ENCODE measurements around the gene CASP10. TPM values are rescaled to one million over a fixed set of nuclear protein-coding genes. Genes with fewer than 3 reads are reported as not detected.
A peak's percentile ranks its signal among the peaks of the same experiment; 100 is the strongest.

The CASP10 gene
- total and polyA plus RNA-seq, 3 experiments from 2014 or later = 6.7 to 8.1 (median 7.3) TPM

- no peaks in the 10 kb centered on the region for H3K9me3 ChIP-seq (ENCODE audit: low read length)
- Mint-ChIP-seq H3K9me3 (no peaks in the 10 kb centered on the region), H3K27ac (peak overlapping the region; percentile 62 to 97 (median 91)), H3K4me1 (peaks cover 62 to 85% (median 78%) of the 10 kb centered on the region in 3 donors), H3K36me3 (peaks cover 4 to 42% (median 11%) of the 10 kb centered on the region in 3 donors), H3K27me3 (no peaks in the 10 kb centered on the region), H3K4me3 (peak overlapping the region; percentile 11 to 79 (median 63))
- peak overlapping the region; percentile 4 for H3K4me3 ChIP-seq (ENCODE audit: low read length)
- peak in 2 of 5 donors; percentile 26 to 62 for DNase-seq
- H3K27me3 ChIP-seq (ENCODE audit: insufficient read depth, low read length, poor library complexity, severe bottlenecking) = no peaks in the 10 kb centered on the region
- POLR2A ChIA-PET = interaction anchor here (0.5 to 0.9 kb wide), 2 partner anchors 9 to 285 kb away, joined by 3 to 6 read pairs; partner anchors contain the start of gene CASP10
- H3K36me3 ChIP-seq (ENCODE audit: insufficient read depth, low read length) = peaks cover 6% of the 10 kb centered on the region
- CTCF ChIA-PET = interaction anchor here (0.9 to 6.6 kb wide), 4 partner anchors 8 to 290 kb away, joined by 3 to 58 read pairs (median 4); partner anchors contain the start of gene CASP10
- H3K27ac ChIP-seq (ENCODE audit: low read depth, low read length) = no peak overlapping the region
- H3K4me1 ChIP-seq (ENCODE audit: insufficient read depth, low read length) = peaks cover 89% of the 10 kb centered on the region
Measured at GRCh38 chr2:201191132-201191875, 8.4 kb downstream of the CASP10 start.

- POLR2A ChIA-PET = interaction anchor here (0.5 to 1.1 kb wide), 6 partner anchors 11 to 336 kb away, joined by 3 to 7 read pairs (median 4); partner anchors contain the start of gene CASP10
- Mint-ChIP-seq H3K9me3 (no peaks in the 10 kb centered on the region), H3K27me3 (no peaks in the 10 kb centered on the region), H3K4me1 (peaks cover 51 to 74% (median 66%) of the 10 kb centered on the region in 3 donors), H3K27ac (peak overlapping the region; percentile 53 to 93 (median 90)), H3K4me3 (peak overlapping the region; percentile 5 to 81 (median 77)), H3K36me3 (peaks cover 0 to 43% (median 8%) of the 10 kb centered on the region in 3 donors)
- Histone ChIP-seq H3K27ac (ENCODE audit: low read depth, low read length) (no peak overlapping the region), H3K27me3 (ENCODE audit: insufficient read depth, low read length, poor library complexity, severe bottlenecking) (no peaks in the 10 kb centered on the region), H3K36me3 (ENCODE audit: insufficient read depth, low read length) (peaks cover 15% of the 10 kb centered on the region), H3K4me1 (ENCODE audit: insufficient read depth, low read length) (peaks cover 68% of the 10 kb centered on the region), H3K4me3 (ENCODE audit: low read length) (peak overlapping the region; percentile 14), H3K9me3 (ENCODE audit: low read length) (no peaks in the 10 kb centered on the region)
- CTCF ChIA-PET = interaction anchor here (1.0 to 6.6 kb wide), 6 partner anchors 11 to 289 kb away, joined by 3 to 58 read pairs (median 4); partner anchors contain the start of gene CASP10
- peak in 2 of 5 donors; percentile 19 to 20 for DNase-seq
Measured at GRCh38 chr2:201194097-201194496, 11.2 kb downstream of the CASP10 start.

- H3K27me3 ChIP-seq (ENCODE audit: insufficient read depth, low read length, poor library complexity, severe bottlenecking) = no peaks in the 10 kb centered on the region
- no peak for DNase-seq
- H3K36me3 Mint-ChIP-seq = peaks cover 0 to 43% (median 14%) of the 10 kb centered on the region in 3 donors
- H3K4me1 ChIP-seq (ENCODE audit: insufficient read depth, low read length) = peaks cover 56% of the 10 kb centered on the region
- H3K4me3 ChIP-seq (ENCODE audit: low read length) = no peak overlapping the region
- H3K27ac Mint-ChIP-seq = peak overlapping the region; percentile 21 to 93 (median 82)
- H3K4me1 Mint-ChIP-seq = peaks cover 48 to 68% (median 66%) of the 10 kb centered on the region in 3 donors
- ChIA-PET POLR2A (no interaction called here), CTCF (interaction anchor here (1.0 to 6.6 kb wide), 7 partner anchors 12 to 290 kb away, joined by 3 to 58 read pairs (median 4); partner anchors contain the start of gene CASP10)
- no peaks in the 10 kb centered on the region for H3K9me3 Mint-ChIP-seq
- H3K4me3 Mint-ChIP-seq = peak overlapping the region in 4 of 7 donors; percentile 15 to 41 (median 32)
- no peaks in the 10 kb centered on the region for H3K27me3 Mint-ChIP-seq
- H3K27ac ChIP-seq (ENCODE audit: low read depth, low read length) = no peak overlapping the region
- H3K9me3 ChIP-seq (ENCODE audit: low read length) = no peaks in the 10 kb centered on the region
- peaks cover 24% of the 10 kb centered on the region for H3K36me3 ChIP-seq (ENCODE audit: insufficient read depth, low read length)
Measured at GRCh38 chr2:201195331-201195730, 12.4 kb downstream of the CASP10 start.

GRCh38 chr2:201196003-201196402, 13.1 kb downstream of the CASP10 start:
- Histone ChIP-seq H3K9me3 (ENCODE audit: low read length) (no peaks in the 10 kb centered on the region), H3K4me3 (ENCODE audit: low read length) (no peak overlapping the region), H3K27ac (ENCODE audit: low read depth, low read length) (no peak overlapping the region), H3K27me3 (ENCODE audit: insufficient read depth, low read length, poor library complexity, severe bottlenecking) (no peaks in the 10 kb centered on the region), H3K36me3 (ENCODE audit: insufficient read depth, low read length) (peaks cover 28% of the 10 kb centered on the region), H3K4me1 (ENCODE audit: insufficient read depth, low read length) (peaks cover 51% of the 10 kb centered on the region)
- Mint-ChIP-seq H3K36me3 (peaks cover 0 to 46% (median 15%) of the 10 kb centered on the region in 3 donors), H3K4me3 (no peak overlapping the region), H3K4me1 (peaks cover 45 to 64% (median 59%) of the 10 kb centered on the region in 3 donors), H3K27me3 (no peaks in the 10 kb centered on the region), H3K27ac (peak overlapping the region; percentile 43 to 93 (median 76)), H3K9me3 (no peaks in the 10 kb centered on the region)
- DNase-seq = no peak
- ChIA-PET POLR2A (interaction anchor here (0.5 kb wide), 1 partner anchor 13 kb away, joined by 3 read pairs; the partner anchor contains the start of gene CASP10), CTCF (interaction anchor here (1.5 to 6.6 kb wide), 4 partner anchors 13 to 168 kb away, joined by 4 to 58 read pairs (median 10); partner anchors contain the start of gene CASP10)

- H3K4me1 Mint-ChIP-seq = peaks cover 37 to 56% (median 55%) of the 10 kb centered on the region in 3 donors
- no peaks in the 10 kb centered on the region for H3K27me3 Mint-ChIP-seq
- H3K9me3 Mint-ChIP-seq = no peaks in the 10 kb centered on the region
- H3K36me3 Mint-ChIP-seq = peaks cover 3 to 50% (median 15%) of the 10 kb centered on the region in 3 donors
- POLR2A ChIA-PET = interaction anchor here (0.5 kb wide), 1 partner anchor 10 kb away, joined by 3 read pairs; no protein-coding TSS in a partner anchor
- no peak overlapping the region for H3K4me3 Mint-ChIP-seq
- no peak overlapping the region for H3K27ac ChIP-seq (ENCODE audit: low read depth, low read length)
- no peak overlapping the region for H3K4me3 ChIP-seq (ENCODE audit: low read length)
- no peak for DNase-seq
- H3K4me1 ChIP-seq (ENCODE audit: insufficient read depth, low read length) = peaks cover 43% of the 10 kb centered on the region
- H3K9me3 ChIP-seq (ENCODE audit: low read length) = no peaks in the 10 kb centered on the region
- H3K27ac Mint-ChIP-seq = peak overlapping the region in 5 of 8 donors; percentile 48 to 88 (median 70)
- CTCF ChIA-PET = interaction anchor here (1.0 to 6.6 kb wide), 4 partner anchors 14 to 167 kb away, joined by 3 to 58 read pairs (median 10); partner anchors contain the start of gene CASP10
- H3K27me3 ChIP-seq (ENCODE audit: insufficient read depth, low read length, poor library complexity, severe bottlenecking) = no peaks in the 10 kb centered on the region
- H3K36me3 ChIP-seq (ENCODE audit: insufficient read depth, low read length) = peaks cover 28% of the 10 kb centered on the region
Measured at GRCh38 chr2:201196803-201197202, 13.9 kb downstream of the CASP10 start.

- Histone ChIP-seq H3K4me1 (ENCODE audit: insufficient read depth, low read length) (peaks cover 34% of the 10 kb centered on the region), H3K36me3 (ENCODE audit: insufficient read depth, low read length) (peaks cover 28% of the 10 kb centered on the region), H3K27me3 (ENCODE audit: insufficient read depth, low read length, poor library complexity, severe bottlenecking) (no peaks in the 10 kb centered on the region), H3K4me3 (ENCODE audit: low read length) (no peak overlapping the region), H3K27ac (ENCODE audit: low read depth, low read length) (no peak overlapping the region), H3K9me3 (ENCODE audit: low read length) (no peaks in the 10 kb centered on the region)
- ChIA-PET POLR2A (no interaction called here), CTCF (interaction anchor here (1.0 kb wide), 1 partner anchor 26 kb away, joined by 3 read pairs; no protein-coding TSS in a partner anchor)
- H3K4me1 Mint-ChIP-seq = peaks cover 28 to 46% (median 45%) of the 10 kb centered on the region in 3 donors
- H3K27me3 Mint-ChIP-seq = no peaks in the 10 kb centered on the region
- DNase-seq = no peak
- no peak overlapping the region for H3K4me3 Mint-ChIP-seq
- peaks cover 3 to 52% (median 15%) of the 10 kb centered on the region in 3 donors for H3K36me3 Mint-ChIP-seq
- H3K27ac Mint-ChIP-seq = peak overlapping the region in 3 of 8 donors; percentile 25 to 34 (median 29)
- H3K9me3 Mint-ChIP-seq = no peaks in the 10 kb centered on the region
Measured at GRCh38 chr2:201197781-201198180, 14.8 kb downstream of the CASP10 start.

- Mint-ChIP-seq H3K36me3 (peaks cover 3 to 55% (median 17%) of the 10 kb centered on the region in 3 donors), H3K9me3 (no peaks in the 10 kb centered on the region), H3K27me3 (no peaks in the 10 kb centered on the region), H3K4me3 (no peak overlapping the region), H3K27ac (peak overlapping the region in 5 of 8 donors; percentile 2 to 82 (median 54)), H3K4me1 (peaks cover 14 to 29% (median 27%) of the 10 kb centered on the region in 3 donors)
- Histone ChIP-seq H3K4me3 (ENCODE audit: low read length) (no peak overlapping the region), H3K27me3 (ENCODE audit: insufficient read depth, low read length, poor library complexity, severe bottlenecking) (no peaks in the 10 kb centered on the region), H3K4me1 (ENCODE audit: insufficient read depth, low read length) (peaks cover 25% of the 10 kb centered on the region), H3K9me3 (ENCODE audit: low read length) (no peaks in the 10 kb centered on the region), H3K36me3 (ENCODE audit: insufficient read depth, low read length) (peaks cover 28% of the 10 kb centered on the region), H3K27ac (ENCODE audit: low read depth, low read length) (no peak overlapping the region)
- CTCF ChIA-PET = interaction anchor here (3.7 kb wide), 1 partner anchor 32 kb away, joined by 14 read pairs; no protein-coding TSS in a partner anchor
- POLR2A ChIA-PET = no interaction called here
- DNase-seq = no peak
Measured at GRCh38 chr2:201199847-201200246, 16.9 kb downstream of the CASP10 start.

Measured in CD8-positive, alpha-beta memory T cell (primary cell).